Astrocyte of the cerebellum (primary cell): ENCODE measurements around the gene PLPP4.

Experiments used
- DNase-seq: peaks from one replicate; pipeline ENCODE4 v3.0.0-alpha.2; 2011; ENCODE audit warnings: low read depth
- H3K4me3 ChIP-seq: 2 replicates; pipeline ENCODE4 v1.5.1; 2011; ENCODE audit warnings: mild to moderate bottlenecking, low read depth, low read length, moderate library complexity
- in situ Hi-C: cut with HindIII; loops from 2 replicates; pipeline ENCODE4 v1.10.0; 2017; ENCODE audit warnings: low sequenced_read_pairs
- TF ChIP-seq, protein P1 (sequence below): IDR thresholded peaks from 2 replicates; pipeline ENCODE4 v1.5.1; 2012; ENCODE audit warnings: low read length, low read depth, moderate library complexity, mild to moderate bottlenecking; ENCODE audit errors: missing control alignments

The PLPP4 gene

GRCh38 chr10:120616311-120616911 lies 159.4 kb downstream of the PLPP4 start:
- no peak overlapping the region for H3K4me3 ChIP-seq
- in situ Hi-C loops: no loop called here
- TF ChIP-seq, protein P1, sequence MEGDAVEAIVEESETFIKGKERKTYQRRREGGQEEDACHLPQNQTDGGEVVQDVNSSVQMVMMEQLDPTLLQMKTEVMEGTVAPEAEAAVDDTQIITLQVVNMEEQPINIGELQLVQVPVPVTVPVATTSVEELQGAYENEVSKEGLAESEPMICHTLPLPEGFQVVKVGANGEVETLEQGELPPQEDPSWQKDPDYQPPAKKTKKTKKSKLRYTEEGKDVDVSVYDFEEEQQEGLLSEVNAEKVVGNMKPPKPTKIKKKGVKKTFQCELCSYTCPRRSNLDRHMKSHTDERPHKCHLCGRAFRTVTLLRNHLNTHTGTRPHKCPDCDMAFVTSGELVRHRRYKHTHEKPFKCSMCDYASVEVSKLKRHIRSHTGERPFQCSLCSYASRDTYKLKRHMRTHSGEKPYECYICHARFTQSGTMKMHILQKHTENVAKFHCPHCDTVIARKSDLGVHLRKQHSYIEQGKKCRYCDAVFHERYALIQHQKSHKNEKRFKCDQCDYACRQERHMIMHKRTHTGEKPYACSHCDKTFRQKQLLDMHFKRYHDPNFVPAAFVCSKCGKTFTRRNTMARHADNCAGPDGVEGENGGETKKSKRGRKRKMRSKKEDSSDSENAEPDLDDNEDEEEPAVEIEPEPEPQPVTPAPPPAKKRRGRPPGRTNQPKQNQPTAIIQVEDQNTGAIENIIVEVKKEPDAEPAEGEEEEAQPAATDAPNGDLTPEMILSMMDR: no peak
- DNase-seq: no peak

- no peak for DNase-seq
- no peak overlapping the region for H3K4me3 ChIP-seq
- in situ Hi-C loops: no loop called here
- TF ChIP-seq, protein P1: no peak
Measured at GRCh38 chr10:120628197-120628596, 171.2 kb downstream of the PLPP4 start.

DNA sequence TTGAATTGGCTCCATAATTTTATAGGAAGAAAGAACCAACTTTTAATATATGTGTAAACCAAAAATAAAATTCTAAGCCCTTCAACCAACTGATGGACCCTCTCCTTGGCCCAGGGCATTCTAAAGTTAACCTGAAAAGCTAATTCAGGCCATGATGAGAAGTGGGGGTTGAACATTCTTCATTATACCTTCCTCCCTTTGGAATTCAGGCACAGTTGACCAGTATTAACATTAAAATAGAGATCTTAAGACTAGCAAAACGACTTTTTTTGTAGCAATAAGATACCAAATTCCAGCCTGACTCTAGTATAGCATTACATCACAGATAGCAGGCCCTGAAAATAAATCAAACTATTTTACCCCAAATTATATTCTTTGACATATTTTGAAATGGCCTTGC lies 173.2 kb downstream of the PLPP4 start:
- H3K4me3 ChIP-seq: no peak overlapping the region
- TF ChIP-seq, protein P1: no peak
- in situ Hi-C loops: no loop called here
- no peak for DNase-seq

DNA sequence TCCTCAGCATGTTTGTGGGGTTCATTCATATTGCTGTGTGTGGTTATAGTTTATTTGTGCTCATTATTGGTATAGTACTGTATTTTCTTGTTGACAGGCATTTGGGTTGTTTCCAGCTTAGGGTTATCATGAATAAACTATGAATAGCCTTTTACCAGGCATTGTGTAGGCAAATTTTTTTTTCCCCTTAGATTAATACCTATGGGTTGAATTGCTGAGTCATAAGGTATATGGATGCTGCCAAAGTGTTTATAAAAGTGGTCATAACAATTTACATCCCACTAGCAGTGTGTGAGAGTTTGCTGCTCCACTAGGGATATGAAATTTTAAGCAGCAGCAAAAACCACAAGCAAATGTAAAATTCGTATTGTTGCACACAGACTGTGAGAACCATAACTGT lies 175.0 kb downstream of the PLPP4 start:
- in situ Hi-C loops: no loop called here
- H3K4me3 ChIP-seq: no peak overlapping the region
- peak; percentile 1 for DNase-seq
- TF ChIP-seq, protein P1: no peak

GRCh38 chr10:120632942-120633341 lies 175.9 kb downstream of the PLPP4 start:
- H3K4me3 ChIP-seq: no peak overlapping the region
- TF ChIP-seq, protein P1: no peak
- DNase-seq: no peak
- in situ Hi-C loops: no loop called here

DNA sequence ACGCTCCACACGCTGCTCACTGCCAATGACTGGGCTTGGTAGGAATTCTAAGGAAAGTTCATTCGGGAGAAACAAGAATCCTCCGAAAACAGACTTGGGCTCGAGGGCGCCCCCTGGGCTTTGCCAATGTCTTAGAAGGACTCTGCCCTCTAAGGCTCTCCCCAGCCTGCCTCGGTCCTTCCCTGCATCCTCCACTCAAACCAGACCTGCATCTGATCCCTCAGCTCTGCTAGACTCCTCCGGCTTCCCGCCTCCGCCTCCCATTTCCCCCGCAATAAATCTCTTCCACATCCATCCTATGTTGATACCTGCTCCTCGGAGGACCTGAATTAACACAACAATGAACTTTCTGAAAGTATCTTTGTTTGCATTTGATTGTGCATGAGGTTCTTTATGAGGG lies 177.6 kb downstream of the PLPP4 start:
- no peak for DNase-seq
- no peak overlapping the region for H3K4me3 ChIP-seq
- TF ChIP-seq, protein P1: no peak
- in situ Hi-C loops: no loop called here
